ENCODE measurements around the gene PROZ. TPM values are rescaled to one million over a fixed set of nuclear protein-coding genes. Genes with fewer than 3 reads are reported as not detected.

PROZ gene
- total RNA-seq, 5 donors from 2014 or later (not counting 1 experiment from before 2014, with no cell fraction given): not detected

DNA sequence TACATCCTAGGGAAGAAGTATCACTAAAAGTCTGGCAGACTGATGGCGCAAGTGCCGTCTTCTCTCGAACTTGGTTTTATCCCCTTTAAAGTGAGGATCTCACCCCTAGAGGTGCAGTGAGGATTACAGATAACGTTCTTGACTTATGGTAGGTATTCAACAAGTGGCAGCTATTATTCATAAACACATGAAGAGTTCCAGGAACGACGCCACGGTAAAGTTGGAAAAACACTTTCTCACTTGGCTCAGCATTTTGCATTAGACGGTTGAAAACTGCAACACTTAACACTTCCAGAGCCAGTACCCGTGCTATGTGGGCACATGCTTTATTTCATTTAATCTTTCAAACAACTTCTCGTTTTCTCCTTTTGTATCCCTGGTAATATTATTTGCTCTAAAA is 8.7 kb downstream of the PROZ start:
- Histone ChIP-seq H3K27me3 (replicated peaks in 1 of 2; ENCODE audit: control insufficient read depth in 2 of 2, extremely low read depth in 1 of 2, insufficient read depth in 2 of 2, low read length in 1 of 2) (no peaks in the 10 kb centered on the region), H3K27ac (ENCODE audit: low read length) (no peak overlapping the region), H3K36me3 (ENCODE audit: control insufficient read depth in 2 of 2, extremely low read depth in 1 of 2, insufficient read depth in 1 of 2, low read length in 1 of 2) (peaks cover 6 to 14% of the 10 kb centered on the region in 2 donors), H3K9me3 (no peaks in the 10 kb centered on the region), H3K4me3 (ENCODE audit: control insufficient read depth in 1 of 2, extremely low read depth in 1 of 2, low read length in 1 of 2) (no peak overlapping the region), H3K4me1 (ENCODE audit: control insufficient read depth in 1 of 2, extremely low read depth in 1 of 2, insufficient read depth in 2 of 2, low read length in 2 of 2) (peaks cover 4 to 40% of the 10 kb centered on the region in 2 experiments)
- DNase-seq (no peak), ATAC-seq (replicated peaks in 1 of 4) (no peak)
- ChIA-PET POLR2A (no interaction called here), CTCF (no interaction called here)
- Mint-ChIP-seq H3K4me1 (peaks cover 15 to 28% (median 27%) of the 10 kb centered on the region in 3 donors), H3K27me3 (no peaks in the 10 kb centered on the region), H3K27ac (no peak overlapping the region), H3K36me3 (peaks cover 26% of the 10 kb centered on the region), H3K4me3 (no peak overlapping the region), H3K9me3 (peaks cover 5 to 10% (median 8%) of the 10 kb centered on the region in 3 donors)
- WGBS (ENCODE audit: insufficient coverage): 90% methylated on average over 4 of the region's 10 CpGs

DNA sequence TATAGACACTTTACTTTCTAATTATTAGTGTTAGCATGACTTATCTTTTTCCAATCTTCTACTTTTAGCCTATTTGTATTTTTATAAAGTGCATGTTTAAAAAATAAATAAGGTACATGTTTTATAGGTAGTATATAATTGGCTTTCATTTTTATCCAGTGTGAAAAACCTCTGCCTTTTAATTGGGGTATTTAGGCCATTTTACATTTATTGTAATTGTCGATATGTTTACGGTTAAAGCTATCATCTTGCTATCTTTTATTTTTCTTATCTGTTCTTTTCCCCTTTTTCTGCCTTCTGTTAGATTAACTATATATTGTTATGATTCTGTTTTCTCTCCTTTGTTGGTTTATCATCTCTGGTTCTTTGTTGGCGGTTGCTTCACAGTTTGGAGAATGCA is 9.1 kb downstream of the PROZ start:
- Mint-ChIP-seq H3K27me3 (no peaks in the 10 kb centered on the region), H3K9me3 (peaks cover 5 to 10% (median 8%) of the 10 kb centered on the region in 3 donors), H3K4me3 (no peak overlapping the region), H3K36me3 (peaks cover 26% of the 10 kb centered on the region), H3K27ac (peak overlapping the region in 1 of 2 donors; percentile 17), H3K4me1 (peaks cover 15 to 28% (median 27%) of the 10 kb centered on the region in 3 donors)
- no peaks in the 10 kb centered on the region for H3K9me3 ChIP-seq
- POLR2A ChIA-PET: no interaction called here
- peaks cover 6 to 18% of the 10 kb centered on the region in 2 donors for H3K36me3 ChIP-seq (ENCODE audit: control insufficient read depth in 2 of 2, extremely low read depth in 1 of 2, insufficient read depth in 1 of 2, low read length in 1 of 2)
- DNase-seq (no peak), ATAC-seq (replicated peaks in 1 of 4) (no peak)
- CTCF ChIA-PET: no interaction called here
- H3K4me1 ChIP-seq (ENCODE audit: control insufficient read depth in 1 of 2, extremely low read depth in 1 of 2, insufficient read depth in 2 of 2, low read length in 2 of 2): peaks cover 4 to 40% of the 10 kb centered on the region in 2 experiments
- H3K27ac ChIP-seq (ENCODE audit: low read length): no peak overlapping the region
- no peaks in the 10 kb centered on the region for H3K27me3 ChIP-seq (replicated peaks in 1 of 2; ENCODE audit: control insufficient read depth in 2 of 2, extremely low read depth in 1 of 2, insufficient read depth in 2 of 2, low read length in 1 of 2)
- H3K4me3 ChIP-seq (ENCODE audit: control insufficient read depth in 1 of 2, extremely low read depth in 1 of 2, low read length in 1 of 2): no peak overlapping the region
- no CpG with 5 or more reads among the region's 3 CpGs for WGBS (ENCODE audit: insufficient coverage)

GRCh38 chr13:113168211-113168610 is 9.8 kb downstream of the PROZ start:
- H3K4me3 Mint-ChIP-seq: no peak overlapping the region
- H3K27ac Mint-ChIP-seq: no peak overlapping the region
- Histone ChIP-seq H3K9me3 (no peaks in the 10 kb centered on the region), H3K4me3 (ENCODE audit: control insufficient read depth in 1 of 2, extremely low read depth in 1 of 2, low read length in 1 of 2) (no peak overlapping the region), H3K4me1 (ENCODE audit: control insufficient read depth in 1 of 2, extremely low read depth in 1 of 2, insufficient read depth in 2 of 2, low read length in 2 of 2) (peaks cover 4 to 33% of the 10 kb centered on the region in 2 experiments), H3K27ac (ENCODE audit: low read length) (no peak overlapping the region), H3K27me3 (replicated peaks in 1 of 2; ENCODE audit: control insufficient read depth in 2 of 2, extremely low read depth in 1 of 2, insufficient read depth in 2 of 2, low read length in 1 of 2) (no peaks in the 10 kb centered on the region), H3K36me3 (ENCODE audit: control insufficient read depth in 2 of 2, extremely low read depth in 1 of 2, insufficient read depth in 1 of 2, low read length in 1 of 2) (peaks cover 6 to 19% of the 10 kb centered on the region in 2 donors)
- POLR2A ChIA-PET: no interaction called here
- H3K27me3 Mint-ChIP-seq: no peaks in the 10 kb centered on the region
- 100% methylated on average over 4 of the region's 7 CpGs for WGBS (ENCODE audit: insufficient coverage)
- peaks cover 5 to 10% (median 8%) of the 10 kb centered on the region in 3 donors for H3K9me3 Mint-ChIP-seq
- peaks cover 9 to 29% (median 25%) of the 10 kb centered on the region in 3 donors for H3K4me1 Mint-ChIP-seq
- CTCF ChIA-PET: no interaction called here
- DNase-seq (no peak), ATAC-seq (replicated peaks in 1 of 4) (no peak)
- H3K36me3 Mint-ChIP-seq: peaks cover 30% of the 10 kb centered on the region

DNA sequence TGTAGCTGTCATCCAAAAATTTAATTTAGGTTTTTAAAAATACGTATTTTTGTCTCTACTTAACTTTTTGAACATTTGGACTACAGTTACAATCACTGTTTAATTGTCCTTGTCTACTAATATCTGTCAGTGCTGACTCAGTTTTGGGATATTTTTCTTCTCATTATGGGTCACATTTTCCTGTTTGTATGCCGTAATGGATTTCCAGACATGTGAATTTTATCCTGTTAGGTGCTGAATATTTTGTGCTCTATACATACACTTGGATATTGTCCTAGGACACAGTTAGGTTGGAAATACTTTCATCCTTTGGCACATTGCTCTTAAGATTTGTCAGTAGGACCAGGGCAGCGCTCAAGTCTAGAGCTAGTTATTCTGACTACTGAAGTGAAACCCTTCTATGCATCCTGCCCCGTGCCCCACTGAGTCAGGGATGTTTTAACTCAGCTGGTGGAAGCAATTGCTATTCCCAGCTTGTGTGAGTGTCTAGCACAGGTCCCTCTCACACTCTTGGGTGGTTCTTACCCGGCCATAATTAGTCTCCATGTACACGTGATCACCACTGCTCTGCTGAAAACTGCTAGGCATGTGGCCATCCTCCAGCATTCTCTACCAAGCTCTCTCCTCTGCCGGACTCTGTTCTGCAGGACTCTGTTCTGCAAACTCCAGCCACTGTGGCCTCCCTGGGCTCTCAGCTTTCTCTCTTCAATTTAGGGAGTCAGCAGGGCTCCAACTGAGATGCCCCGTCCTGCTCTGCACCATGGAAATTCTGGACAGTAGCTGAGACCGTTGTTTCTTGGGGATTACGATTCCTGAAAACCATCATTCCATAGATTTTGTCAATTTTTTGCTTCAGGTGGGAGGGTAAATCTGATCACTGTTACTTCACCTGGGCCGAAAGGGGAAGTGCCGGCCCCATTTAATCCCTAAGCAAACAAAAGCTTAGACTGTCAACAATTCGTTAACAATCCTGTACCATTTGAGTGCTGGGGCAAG is 11.1 kb downstream of the PROZ start:
- 98% methylated on average over 7 of the region's 13 CpGs for WGBS (ENCODE audit: insufficient coverage)
- H3K27me3 Mint-ChIP-seq: no peaks in the 10 kb centered on the region
- Histone ChIP-seq H3K4me1 (ENCODE audit: control insufficient read depth in 1 of 2, extremely low read depth in 1 of 2, insufficient read depth in 2 of 2, low read length in 2 of 2) (peaks cover 2 to 28% of the 10 kb centered on the region in 2 experiments), H3K36me3 (ENCODE audit: control insufficient read depth in 2 of 2, extremely low read depth in 1 of 2, insufficient read depth in 1 of 2, low read length in 1 of 2) (peaks cover 6 to 19% of the 10 kb centered on the region in 2 donors), H3K27ac (ENCODE audit: low read length) (no peak overlapping the region), H3K27me3 (replicated peaks in 1 of 2; ENCODE audit: control insufficient read depth in 2 of 2, extremely low read depth in 1 of 2, insufficient read depth in 2 of 2, low read length in 1 of 2) (no peaks in the 10 kb centered on the region), H3K9me3 (no peaks in the 10 kb centered on the region), H3K4me3 (ENCODE audit: control insufficient read depth in 1 of 2, extremely low read depth in 1 of 2, low read length in 1 of 2) (no peak overlapping the region)
- CTCF ChIA-PET: no interaction called here
- POLR2A ChIA-PET: no interaction called here
- DNase-seq: no peak
- H3K4me3 Mint-ChIP-seq: no peak overlapping the region
- peaks cover 5 to 25% (median 16%) of the 10 kb centered on the region in 3 donors for H3K4me1 Mint-ChIP-seq
- peak overlapping the region; percentile 29 to 34 for H3K27ac Mint-ChIP-seq
- no peak for ATAC-seq (replicated peaks in 1 of 4)
- H3K36me3 Mint-ChIP-seq: peaks cover 30% of the 10 kb centered on the region
- H3K9me3 Mint-ChIP-seq: peaks cover 5 to 10% (median 8%) of the 10 kb centered on the region in 3 donors

DNA sequence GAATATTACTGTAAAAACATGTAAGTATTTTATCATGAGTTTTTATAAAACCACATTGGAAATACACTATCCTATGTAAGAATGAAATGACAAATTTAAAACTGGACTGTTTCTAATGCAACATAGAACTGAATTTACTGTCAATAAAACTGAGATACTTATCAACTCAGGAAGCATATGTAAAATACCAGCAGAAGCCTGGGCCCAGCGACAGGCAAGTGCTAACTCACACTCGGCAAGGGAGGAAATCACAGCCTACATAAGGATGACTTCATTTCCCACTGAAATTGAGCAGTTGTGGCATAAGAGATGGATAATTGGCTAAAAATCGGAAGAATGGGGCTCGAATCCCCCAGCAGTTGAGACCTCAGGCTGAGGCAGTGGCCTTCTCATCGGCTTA is 12.1 kb downstream of the PROZ start:
- no peak overlapping the region for H3K27ac ChIP-seq (ENCODE audit: low read length)
- peak overlapping the region; percentile 55 to 60 for H3K27ac Mint-ChIP-seq
- no peaks in the 10 kb centered on the region for H3K27me3 Mint-ChIP-seq
- ChIA-PET CTCF (no interaction called here), POLR2A (no interaction called here)
- ATAC-seq (replicated peaks in 1 of 4): no peak
- 100% methylated on average over 1 of the region's 5 CpGs for WGBS (ENCODE audit: insufficient coverage)
- no peak overlapping the region for H3K4me3 Mint-ChIP-seq
- H3K36me3 ChIP-seq (ENCODE audit: control insufficient read depth in 2 of 2, extremely low read depth in 1 of 2, insufficient read depth in 1 of 2, low read length in 1 of 2): peaks cover 9 to 24% of the 10 kb centered on the region in 2 donors
- H3K27me3 ChIP-seq (replicated peaks in 1 of 2; ENCODE audit: control insufficient read depth in 2 of 2, extremely low read depth in 1 of 2, insufficient read depth in 2 of 2, low read length in 1 of 2): no peaks in the 10 kb centered on the region
- H3K9me3 ChIP-seq: no peaks in the 10 kb centered on the region
- H3K4me1 Mint-ChIP-seq: peaks cover 5 to 31% (median 18%) of the 10 kb centered on the region in 3 donors
- no peak overlapping the region for H3K4me3 ChIP-seq (ENCODE audit: control insufficient read depth in 1 of 2, extremely low read depth in 1 of 2, low read length in 1 of 2)
- H3K4me1 ChIP-seq (ENCODE audit: control insufficient read depth in 1 of 2, extremely low read depth in 1 of 2, insufficient read depth in 2 of 2, low read length in 2 of 2): peaks cover 2 to 31% of the 10 kb centered on the region in 2 experiments
- no peak for DNase-seq
- H3K9me3 Mint-ChIP-seq: peaks cover 5 to 10% (median 8%) of the 10 kb centered on the region in 3 donors
- H3K36me3 Mint-ChIP-seq: peaks cover 35% of the 10 kb centered on the region

GRCh38 chr13:113171250-113172125 is 13.0 kb downstream of the PROZ start:
- Histone ChIP-seq H3K4me3 (ENCODE audit: control insufficient read depth in 1 of 2, extremely low read depth in 1 of 2, low read length in 1 of 2) (no peak overlapping the region), H3K27ac (ENCODE audit: low read length) (no peak overlapping the region), H3K9me3 (no peaks in the 10 kb centered on the region), H3K27me3 (replicated peaks in 1 of 2; ENCODE audit: control insufficient read depth in 2 of 2, extremely low read depth in 1 of 2, insufficient read depth in 2 of 2, low read length in 1 of 2) (no peaks in the 10 kb centered on the region), H3K36me3 (ENCODE audit: control insufficient read depth in 2 of 2, extremely low read depth in 1 of 2, insufficient read depth in 1 of 2, low read length in 1 of 2) (peaks cover 11 to 31% of the 10 kb centered on the region in 2 donors), H3K4me1 (ENCODE audit: control insufficient read depth in 1 of 2, extremely low read depth in 1 of 2, insufficient read depth in 2 of 2, low read length in 2 of 2) (peaks cover 2 to 37% of the 10 kb centered on the region in 2 experiments)
- H3K27me3 Mint-ChIP-seq: no peaks in the 10 kb centered on the region
- H3K4me1 Mint-ChIP-seq: peaks cover 14 to 38% (median 21%) of the 10 kb centered on the region in 3 donors
- H3K27ac Mint-ChIP-seq: peak overlapping the region; percentile 55 to 65
- 93% methylated on average over 30 of the region's 34 CpGs for WGBS (ENCODE audit: insufficient coverage)
- POLR2A ChIA-PET: no interaction called here
- H3K9me3 Mint-ChIP-seq: peaks cover 5 to 10% (median 8%) of the 10 kb centered on the region in 3 donors
- ATAC-seq (replicated peaks in 1 of 4) (no peak), DNase-seq (no peak)
- H3K36me3 Mint-ChIP-seq: peaks cover 41% of the 10 kb centered on the region
- CTCF ChIA-PET: no interaction called here
- H3K4me3 Mint-ChIP-seq: no peak overlapping the region
